Mesothelial cell of epicardium (in vitro differentiated cells): Measurements from ENCODE around the gene OR52N5. TPM values are rescaled to one million over a fixed set of nuclear protein-coding genes. Genes with fewer than 3 reads are reported as not detected.

Experiments
- DNase-seq, 2 experiments: peaks; one replicate each; pipeline ENCODE4 v3.0.0; 2021; ENCODE audit warnings: low spot score in 2 of 2; ENCODE audit not compliant: unreplicated experiment in 2 of 2
- H3K27ac Mint-ChIP-seq: 2 replicates; pipeline ENCODE4 v1.8.0; 2021; ENCODE audit warnings: mixed read lengths
- H3K27me3 Mint-ChIP-seq: 2 replicates; pipeline ENCODE4 v1.8.0; 2021; ENCODE audit warnings: low read depth, mixed read lengths
- H3K36me3 Mint-ChIP-seq: 2 replicates; pipeline ENCODE4 v1.8.0; 2021; ENCODE audit warnings: mixed read lengths
- H3K4me1 Mint-ChIP-seq: 2 replicates; pipeline ENCODE4 v1.8.0; 2021; ENCODE audit warnings: mixed read lengths
- H3K4me3 Mint-ChIP-seq: 2 replicates; pipeline ENCODE4 v1.8.0; 2021; ENCODE audit warnings: mild to moderate bottlenecking, moderate library complexity, mixed read lengths
- H3K9me3 Mint-ChIP-seq: 2 replicates; pipeline ENCODE4 v1.8.0; 2021; ENCODE audit warnings: mixed read lengths
- total RNA-seq: library from RNA; stranded (reverse); gene quantifications from 3 replicates; pipeline ENCODE4 v1.2.1, GENCODE V29; 2021
- TF ChIP-seq, protein P1 (sequence below): fragments of 200-600 bp; sonication (generic); IDR thresholded peaks from one replicate; pipeline ENCODE4 v1.5.0; 2021; ENCODE audit warnings: antibody characterized with exemption; ENCODE audit not compliant: unreplicated experiment

OR52N5 gene
- total RNA-seq, 1 donor from 2014 or later, result not detected

DNA sequence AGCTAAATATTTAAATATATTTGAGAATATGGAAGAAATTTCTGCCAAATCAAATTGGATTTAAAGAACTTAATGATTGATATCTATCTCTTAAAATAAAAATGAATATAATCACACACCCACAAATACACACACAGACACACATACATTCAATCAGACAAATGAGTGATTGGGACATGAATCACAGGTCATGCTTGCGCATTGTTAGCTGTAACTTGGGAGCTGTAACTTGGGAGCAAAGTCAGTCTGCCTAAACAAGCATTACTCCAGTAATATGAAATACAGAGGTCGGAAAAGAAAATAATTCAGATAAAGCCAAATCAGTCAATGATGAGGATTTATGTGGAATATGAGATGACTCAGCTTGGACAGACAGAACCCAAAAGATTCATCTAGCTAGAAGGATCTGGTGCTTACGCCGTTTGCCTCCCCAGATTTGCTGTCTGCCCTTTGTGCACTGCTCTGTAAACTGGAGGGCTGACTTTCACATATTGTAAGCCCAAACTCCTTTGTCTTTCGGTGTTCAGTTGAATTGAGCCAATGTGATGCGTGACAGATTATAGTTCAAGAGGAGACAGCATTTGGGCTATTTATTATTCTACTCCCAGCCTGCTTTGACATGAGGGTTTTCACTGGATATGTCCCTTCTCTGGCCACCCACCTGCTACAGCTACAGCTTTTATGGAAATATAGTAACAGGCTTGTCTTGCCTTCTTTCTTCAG, 45.3 kb downstream of the OR52N5 start:
- Mint-ChIP-seq H3K4me1 (peaks cover 5% of the 10 kb centered on the region), H3K9me3 (peaks cover 12% of the 10 kb centered on the region), H3K27ac (no peak overlapping the region), H3K27me3 (peaks cover 5% of the 10 kb centered on the region), H3K4me3 (no peak overlapping the region), H3K36me3 (no peaks in the 10 kb centered on the region)
- no peak for DNase-seq
- TF ChIP-seq, protein P1, sequence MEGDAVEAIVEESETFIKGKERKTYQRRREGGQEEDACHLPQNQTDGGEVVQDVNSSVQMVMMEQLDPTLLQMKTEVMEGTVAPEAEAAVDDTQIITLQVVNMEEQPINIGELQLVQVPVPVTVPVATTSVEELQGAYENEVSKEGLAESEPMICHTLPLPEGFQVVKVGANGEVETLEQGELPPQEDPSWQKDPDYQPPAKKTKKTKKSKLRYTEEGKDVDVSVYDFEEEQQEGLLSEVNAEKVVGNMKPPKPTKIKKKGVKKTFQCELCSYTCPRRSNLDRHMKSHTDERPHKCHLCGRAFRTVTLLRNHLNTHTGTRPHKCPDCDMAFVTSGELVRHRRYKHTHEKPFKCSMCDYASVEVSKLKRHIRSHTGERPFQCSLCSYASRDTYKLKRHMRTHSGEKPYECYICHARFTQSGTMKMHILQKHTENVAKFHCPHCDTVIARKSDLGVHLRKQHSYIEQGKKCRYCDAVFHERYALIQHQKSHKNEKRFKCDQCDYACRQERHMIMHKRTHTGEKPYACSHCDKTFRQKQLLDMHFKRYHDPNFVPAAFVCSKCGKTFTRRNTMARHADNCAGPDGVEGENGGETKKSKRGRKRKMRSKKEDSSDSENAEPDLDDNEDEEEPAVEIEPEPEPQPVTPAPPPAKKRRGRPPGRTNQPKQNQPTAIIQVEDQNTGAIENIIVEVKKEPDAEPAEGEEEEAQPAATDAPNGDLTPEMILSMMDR, result no peak

DNA sequence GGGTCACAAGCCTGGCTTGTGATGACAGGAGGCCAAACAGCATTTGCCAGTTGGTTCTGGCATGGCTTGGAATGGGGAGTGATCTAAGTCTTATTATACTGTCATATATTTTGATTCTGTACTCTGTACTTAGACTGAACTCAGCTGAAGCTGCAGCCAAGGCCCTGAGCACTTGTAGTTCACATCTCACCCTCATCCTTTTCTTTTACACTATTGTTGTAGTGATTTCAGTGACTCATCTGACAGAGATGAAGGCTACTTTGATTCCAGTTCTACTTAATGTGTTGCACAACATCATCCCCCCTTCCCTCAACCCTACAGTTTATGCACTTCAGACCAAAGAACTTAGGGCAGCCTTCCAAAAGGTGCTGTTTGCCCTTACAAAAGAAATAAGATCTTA, 46.1 kb downstream of the OR52N5 start:
- DNase-seq, result no peak
- TF ChIP-seq, protein P1, result no peak
- H3K4me1 Mint-ChIP-seq, result peaks cover 5% of the 10 kb centered on the region
- no peak overlapping the region for H3K4me3 Mint-ChIP-seq
- H3K36me3 Mint-ChIP-seq, result no peaks in the 10 kb centered on the region
- peaks cover 3% of the 10 kb centered on the region for H3K27me3 Mint-ChIP-seq
- H3K9me3 Mint-ChIP-seq, result peaks cover 12% of the 10 kb centered on the region
- H3K27ac Mint-ChIP-seq, result no peak overlapping the region

DNA sequence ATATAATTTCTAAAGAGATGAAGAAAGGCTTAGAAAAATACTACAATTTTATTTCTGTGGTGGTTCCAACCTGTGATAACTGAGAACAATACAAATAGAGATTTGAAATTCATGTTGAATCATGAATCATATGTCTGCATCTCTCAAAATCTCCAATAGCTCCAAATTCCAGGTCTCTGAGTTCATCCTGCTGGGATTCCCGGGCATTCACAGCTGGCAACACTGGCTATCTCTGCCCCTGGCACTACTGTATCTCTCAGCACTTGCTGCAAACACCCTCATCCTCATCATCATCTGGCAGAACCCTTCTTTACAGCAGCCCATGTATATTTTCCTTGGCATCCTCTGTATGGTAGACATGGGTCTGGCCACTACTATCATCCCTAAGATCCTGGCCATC, 46.8 kb downstream of the OR52N5 start, which contains the start of gene OR56B1:
Gene OR56B1 (plus strand): TSS at position 53 of the 400 bp plus-strand sequence. CDS start 69 bp downstream, at position 122.
- Mint-ChIP-seq H3K4me1 (peaks cover 5% of the 10 kb centered on the region), H3K27me3 (no peaks in the 10 kb centered on the region), H3K27ac (no peak within 1 kb of the TSS), H3K36me3 (no peaks in the 10 kb centered on the region), H3K9me3 (peaks cover 6% of the 10 kb centered on the region), H3K4me3 (no peak within 1 kb of the TSS)
- DNase-seq, result no peak
- TF ChIP-seq, protein P1, result no peak

DNA sequence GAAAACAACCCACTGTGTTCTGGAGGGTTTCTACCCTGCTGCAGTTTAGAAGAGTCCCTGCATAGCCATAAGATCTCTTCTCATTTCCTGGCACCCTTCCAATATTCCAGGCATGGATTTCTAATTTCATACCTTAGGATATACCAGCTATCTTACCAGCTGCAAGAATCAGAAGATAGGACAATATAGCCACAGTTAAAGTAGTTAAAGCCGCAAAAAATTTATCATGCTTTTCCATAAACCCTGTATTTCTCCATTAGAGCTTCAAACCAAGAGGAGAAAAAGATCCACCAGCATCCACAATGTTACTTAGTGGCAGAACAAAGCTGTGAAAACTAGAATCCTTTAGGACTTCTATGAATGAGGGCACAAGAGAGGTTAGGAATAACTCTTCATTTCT, 55.5 kb downstream of the OR52N5 start:
- Mint-ChIP-seq H3K9me3 (no peaks in the 10 kb centered on the region), H3K27ac (no peak overlapping the region), H3K4me3 (no peak overlapping the region), H3K4me1 (no peaks in the 10 kb centered on the region), H3K27me3 (peaks cover 12% of the 10 kb centered on the region), H3K36me3 (no peaks in the 10 kb centered on the region)
- DNase-seq, result no peak
- TF ChIP-seq, protein P1, result no peak

DNA sequence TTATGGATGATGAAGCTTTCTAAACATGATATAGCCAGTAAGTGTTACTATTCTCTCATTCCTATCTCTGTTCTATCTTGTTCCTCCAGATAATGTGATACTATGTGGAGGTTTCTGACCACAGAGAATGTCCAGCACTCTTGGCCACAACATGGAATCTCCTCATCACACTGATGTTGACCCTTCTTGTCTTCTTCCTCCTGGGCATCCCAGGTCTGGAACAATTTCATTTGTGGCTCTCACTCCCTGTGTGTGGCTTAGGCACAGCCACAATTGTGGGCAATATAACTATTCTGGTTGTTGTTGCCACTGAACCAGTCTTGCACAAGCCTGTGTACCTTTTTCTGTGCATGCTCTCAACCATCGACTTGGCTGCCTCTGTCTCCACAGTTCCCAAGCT, 56.8 kb downstream of the OR52N5 start:
- no peak overlapping the region for H3K27ac Mint-ChIP-seq
- no peak for DNase-seq
- TF ChIP-seq, protein P1, result no peak
- no peaks in the 10 kb centered on the region for H3K36me3 Mint-ChIP-seq
- no peak overlapping the region for H3K4me3 Mint-ChIP-seq
- H3K27me3 Mint-ChIP-seq, result peaks cover 12% of the 10 kb centered on the region
- no peaks in the 10 kb centered on the region for H3K4me1 Mint-ChIP-seq
- H3K9me3 Mint-ChIP-seq, result no peaks in the 10 kb centered on the region

Other genes starting within 250 kb of the OR52N5 start
- 0.73 to 1.6 TPM (median 1.3 TPM) in 3 replicates for gene OR52H1, start 234.8 kb downstream of the OR52N5 start, total RNA-seq
- gene OR52B6, start 202.5 kb downstream of the OR52N5 start, total RNA-seq, result not detected in 3 replicates
- gene TRIM6, start 186.7 kb downstream of the OR52N5 start, total RNA-seq, result 13.4 to 14.6 TPM (median 14.0 TPM) in 3 replicates
- gene TRIM34, start 158.4 kb downstream of the OR52N5 start, total RNA-seq, result 5.0 to 7.1 TPM (median 5.1 TPM) in 3 replicates
- gene TRIM5, start 98.3 kb downstream of the OR52N5 start, total RNA-seq, result 67.0 to 74.0 TPM (median 68.5 TPM) in 3 replicates
- 45.8 to 52.1 TPM (median 50.9 TPM) in 3 replicates for gene TRIM22, start 93.6 kb downstream of the OR52N5 start, total RNA-seq
- 0.11 TPM in 1 of 3 replicates, not detected in the others for gene OR56B1, start 46.9 kb downstream of the OR52N5 start, total RNA-seq
- gene OR52N4, start 29.1 kb downstream of the OR52N5 start, total RNA-seq, result 0.18 TPM in 1 of 3 replicates, not detected in the others
- not detected in 3 replicates for gene OR52N1, start 7.9 kb upstream of the OR52N5 start, total RNA-seq
- not detected in 3 replicates for gene OR52N2, start 25.6 kb upstream of the OR52N5 start, total RNA-seq
- not detected in 3 replicates for gene OR52E6, start 58.5 kb upstream of the OR52N5 start, total RNA-seq
- gene OR52E8, start 74.3 kb upstream of the OR52N5 start, total RNA-seq, result not detected in 3 replicates
- not detected in 3 replicates for gene OR52E4, start 97.3 kb upstream of the OR52N5 start, total RNA-seq
- gene OR52E5, start 109.9 kb upstream of the OR52N5 start, total RNA-seq, result not detected in 3 replicates
- gene OR56A3, start 158.9 kb upstream of the OR52N5 start, total RNA-seq, result not detected in 3 replicates
- 0.31 TPM in 1 of 3 replicates, not detected in the others for gene OR56A5, start 185.1 kb upstream of the OR52N5 start, total RNA-seq
- gene OR52L1, start 203.6 kb upstream of the OR52N5 start, total RNA-seq, result not detected in 3 replicates
- 0.09 to 0.11 TPM (median 0.11 TPM) in 3 replicates for gene OR56A4, start 223.6 kb upstream of the OR52N5 start, total RNA-seq
- 0.09 to 0.20 TPM (median 0.13 TPM) in 3 replicates for gene OR56A1, start 247.4 kb upstream of the OR52N5 start, total RNA-seq